Ovary (tissue), 9 donors: ENCODE results near the gene NCS1. TPM values are rescaled to one million over a fixed set of nuclear protein-coding genes. Genes with fewer than 3 reads are reported as not detected.

Source experiments
- DNase-seq, 5 donors: peaks; one replicate each; pipeline ENCODE4 v3.0.0-alpha.2; 2019 to 2020
- H3K27ac ChIP-seq, 2 donors: fragments of 200-600 bp; one replicate each; pipeline versions ENCODE4 v1.5.1 to v1.8.0; 2019 to 2022
- H3K27me3 ChIP-seq: fragments of 200-600 bp; one replicate; pipeline ENCODE4 v1.8.0; 2022
- H3K36me3 ChIP-seq: fragments of 200-600 bp; sonication (generic); one replicate; pipeline ENCODE4 v1.5.1; 2019
- H3K4me1 ChIP-seq: one replicate; pipeline ENCODE4 v1.8.1; 2013; ENCODE audit warnings: mild to moderate bottlenecking, moderate library complexity; ENCODE audit not compliant: insufficient read depth
- H3K4me3 ChIP-seq: fragments of 200-600 bp; sonication (generic); one replicate; pipeline ENCODE4 v1.5.1; 2017
- H3K9me3 ChIP-seq, 2 donors: fragments of 200-600 bp in 1 of 2; sonication (generic) in 1 of 2; one replicate each; pipeline versions ENCODE4 v1.5.1 to v1.8.1; 2013 to 2019; ENCODE audit warnings: mild to moderate bottlenecking in 1 of 2, moderate library complexity in 1 of 2
- CTCF ChIP-seq, 3 donors: fragments of 450-650 bp in 2 of 3; fragments of 200-600 bp in 1 of 3; IDR thresholded peaks; one replicate each; pipeline versions ENCODE4 v1.5.1 to v1.8.0; 2016 to 2022; ENCODE audit warnings: antibody characterized with exemption in 3 of 3, mild to moderate bottlenecking in 1 of 3
- EP300 ChIP-seq: sonication (generic); formaldehyde crosslinking; IDR thresholded peaks from one replicate; pipeline ENCODE4 v1.6.1; 2017; ENCODE audit warnings: antibody characterized with exemption
- POLR2A ChIP-seq: fragments of 450-650 bp; IDR thresholded peaks from one replicate; pipeline ENCODE4 v1.6.1; 2017; ENCODE audit warnings: antibody characterized with exemption, mild to moderate bottlenecking, moderate library complexity
- WGBS, 3 donors: extraction: QIAGEN DNeasy Blood & Tissue Kit in 1 of 3; methylation state at CpG; one replicate each; pipeline versions ENCODE4 v1.1.5 to v1.1.7; 2013 to 2017; 5-methylcytosine and 5-hydroxymethylcytosine counted together
- intact Hi-C, 4 donors: fragments of 100-400 bp; cut with DNase I; formaldehyde crosslinking; loops; one replicate each; pipeline versions ENCODE4 v1.11.0 to v1.15.1; 2022 to 2023
- polyA plus RNA-seq, 2 donors: library from polyadenylated mRNA; stranded (reverse); fragments of 200-250 nt in 1 of 2; fragments of 350-450 nt in 1 of 2; fragmentation: Illumina TruSeq in 1 of 2; extraction: RNeasy Lipid Tissue Mini Kit (QIAGEN cat#74804) in 1 of 2; gene quantifications; one replicate each; pipeline ENCODE4 v1.2.3, GENCODE V29; 2013 to 2014
- total RNA-seq, 7 donors: library from RNA; depleted of rRNA in 2 of 7; stranded (reverse); fragments of >200 nt in 2 of 7; fragmentation: NEBNext Ultra II Directional in 3 of 7; extraction: Animal tissue kit (Norgen Biotek cat#: 25700) in 3 of 7; gene quantifications; one replicate each; pipeline versions ENCODE4 v1.1.0 to v1.2.4, GENCODE V29; 2016 to 2023
- donor health status: DM: no; HTN: no; CAD: no; lungs with moderate emphysema.
- donor health status: DM: no; HTN: no; CAD: no.
- donor health status: Bipolar disorder and iron deficiency.
- donor health status: DM: yes; HTN: yes; CAD: no.
- donor health status: DM: no; HTN: no; CAD: no.
- donor health status: DM: yes; HTN: yes; CAD: no.

The NCS1 gene
- total and polyA plus RNA-seq, 9 donors: 3.6 to 46.7 (median 25.0) TPM

GRCh38 chr9:130262061-130262745, 90.0 kb downstream of the NCS1 start:
- Histone ChIP-seq H3K4me1 (no peaks in the 10 kb centered on the region), H3K9me3 (no peaks in the 10 kb centered on the region)

GRCh38 chr9:130262771-130263170, 90.6 kb downstream of the NCS1 start:
- intact Hi-C loops: no loop called here
- Histone ChIP-seq H3K27ac (no peak overlapping the region), H3K36me3 (no peaks in the 10 kb centered on the region), H3K27me3 (no peaks in the 10 kb centered on the region), H3K9me3 (no peaks in the 10 kb centered on the region), H3K4me3 (no peak overlapping the region), H3K4me1 (no peaks in the 10 kb centered on the region)
- TF ChIP-seq EP300 (no peak), CTCF (IDR thresholded peaks at IDR 0.05) (no peak), POLR2A (no peak)
- 73 to 86% (median 80%) methylated on average over 7 of the region's 7 CpGs for WGBS, 3 donors
- no peak for DNase-seq

More at GRCh38 chr9:130262061-130262745, 90.0 kb downstream of the NCS1 start:
- no peak overlapping the region for H3K27ac ChIP-seq
- H3K4me3 ChIP-seq: no peak overlapping the region
- 89 to 91% (median 91%) methylated on average over 17 of the region's 17 CpGs for WGBS, 3 donors
- TF ChIP-seq POLR2A (no peak), EP300 (no peak)
- DNase-seq: no peak
- H3K27me3 ChIP-seq: no peaks in the 10 kb centered on the region
- intact Hi-C loops: no loop called here
- H3K36me3 ChIP-seq: no peaks in the 10 kb centered on the region

- H3K27me3 ChIP-seq: no peaks in the 10 kb centered on the region
- H3K4me3 ChIP-seq: no peak overlapping the region
- intact Hi-C loops: no loop called here
- TF ChIP-seq POLR2A (no peak), CTCF (IDR thresholded peaks at IDR 0.05) (no peak), EP300 (no peak)
- H3K36me3 ChIP-seq: no peaks in the 10 kb centered on the region
- H3K4me1 ChIP-seq: no peaks in the 10 kb centered on the region
- DNase-seq: no peak
- H3K9me3 ChIP-seq: no peaks in the 10 kb centered on the region
- 59 to 71% (median 67%) methylated on average over 10 of the region's 10 CpGs for WGBS, 3 donors
- H3K27ac ChIP-seq: no peak overlapping the region
Observed at GRCh38 chr9:130263601-130264413, 91.6 kb downstream of the NCS1 start.

- Histone ChIP-seq H3K27ac (no peak overlapping the region), H3K9me3 (no peaks in the 10 kb centered on the region), H3K27me3 (no peaks in the 10 kb centered on the region), H3K4me3 (no peak overlapping the region), H3K4me1 (no peaks in the 10 kb centered on the region), H3K36me3 (no peaks in the 10 kb centered on the region)
- WGBS, 3 donors: 57 to 64% (median 58%) methylated on average over 18 of the region's 18 CpGs
- no peak for TF ChIP-seq POLR2A
- no peak for TF ChIP-seq EP300
- TF ChIP-seq CTCF (IDR thresholded peaks at IDR 0.05): no peak
- intact Hi-C loops: no loop called here
- no peak for DNase-seq
Observed at GRCh38 chr9:130264414-130265350, 92.5 kb downstream of the NCS1 start.
